Measurements from ENCODE around the gene C4orf50. TPM values are rescaled to one million over a fixed set of nuclear protein-coding genes. Genes with fewer than 3 reads are reported as not detected.

The C4orf50 gene
- total RNA-seq, 1 donor = not detected

DNA sequence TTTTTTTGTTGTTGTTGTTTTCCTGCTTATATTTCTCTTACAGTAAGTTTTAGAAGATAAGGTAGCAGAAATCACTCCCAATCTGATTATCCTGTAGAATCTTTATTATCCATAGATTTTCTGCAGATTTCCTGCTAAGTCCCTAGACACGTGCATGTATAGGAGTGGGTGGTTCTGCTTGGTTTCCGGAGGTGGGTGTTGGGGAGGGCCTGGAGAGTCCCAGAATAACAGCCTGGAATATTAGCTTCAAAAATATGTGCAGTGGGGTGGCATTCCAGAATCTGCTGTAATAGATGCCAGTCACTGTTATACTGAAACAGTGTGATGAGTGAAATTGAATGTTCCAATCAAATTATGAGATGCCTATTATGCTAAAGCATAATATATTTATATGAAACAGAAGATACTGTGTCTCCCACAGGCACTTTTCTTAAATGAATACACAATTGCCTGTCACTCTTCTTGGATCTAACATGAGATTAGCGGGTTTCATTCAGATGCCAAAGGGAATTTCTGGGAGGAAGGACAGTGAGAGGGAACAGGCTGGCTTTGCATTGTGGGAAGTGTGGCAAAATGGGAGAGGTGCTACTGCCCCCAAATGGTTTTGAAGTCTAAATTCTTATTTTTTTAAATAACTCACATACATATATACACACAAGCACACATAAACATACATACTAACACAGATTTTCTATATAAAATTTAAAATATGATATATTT, 37.6 kb downstream of the C4orf50 start:
- H3K4me3 ChIP-seq (ENCODE audit: low read depth, low read length) = no peak overlapping the region
- DNase-seq (ENCODE audit: low read depth) = no peak
- TF ChIP-seq, protein P1, sequence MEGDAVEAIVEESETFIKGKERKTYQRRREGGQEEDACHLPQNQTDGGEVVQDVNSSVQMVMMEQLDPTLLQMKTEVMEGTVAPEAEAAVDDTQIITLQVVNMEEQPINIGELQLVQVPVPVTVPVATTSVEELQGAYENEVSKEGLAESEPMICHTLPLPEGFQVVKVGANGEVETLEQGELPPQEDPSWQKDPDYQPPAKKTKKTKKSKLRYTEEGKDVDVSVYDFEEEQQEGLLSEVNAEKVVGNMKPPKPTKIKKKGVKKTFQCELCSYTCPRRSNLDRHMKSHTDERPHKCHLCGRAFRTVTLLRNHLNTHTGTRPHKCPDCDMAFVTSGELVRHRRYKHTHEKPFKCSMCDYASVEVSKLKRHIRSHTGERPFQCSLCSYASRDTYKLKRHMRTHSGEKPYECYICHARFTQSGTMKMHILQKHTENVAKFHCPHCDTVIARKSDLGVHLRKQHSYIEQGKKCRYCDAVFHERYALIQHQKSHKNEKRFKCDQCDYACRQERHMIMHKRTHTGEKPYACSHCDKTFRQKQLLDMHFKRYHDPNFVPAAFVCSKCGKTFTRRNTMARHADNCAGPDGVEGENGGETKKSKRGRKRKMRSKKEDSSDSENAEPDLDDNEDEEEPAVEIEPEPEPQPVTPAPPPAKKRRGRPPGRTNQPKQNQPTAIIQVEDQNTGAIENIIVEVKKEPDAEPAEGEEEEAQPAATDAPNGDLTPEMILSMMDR (IDR thresholded peaks at IDR 0.05; ENCODE audit: insufficient read depth, low read depth, low read length) = no peak

DNA sequence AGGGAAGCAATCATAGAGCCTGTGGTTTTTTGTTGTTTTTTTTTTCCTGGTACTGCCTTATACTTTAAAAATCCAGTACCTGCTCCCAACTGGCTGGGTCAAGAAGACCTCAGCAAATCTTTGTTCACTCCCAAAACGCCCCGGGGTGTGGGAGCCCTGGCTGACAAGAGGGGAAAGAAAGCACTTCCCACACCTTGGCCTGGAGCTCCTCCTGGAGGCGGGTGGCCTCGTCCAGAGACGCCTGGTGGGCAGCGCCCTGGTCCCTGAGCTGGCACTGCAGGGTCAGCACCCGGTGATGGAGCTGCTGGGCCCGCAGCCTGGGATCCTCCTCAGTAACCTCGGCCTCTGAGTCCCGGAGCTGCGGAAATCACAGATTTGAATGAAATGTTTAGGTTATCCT, 38.2 kb downstream of the C4orf50 start:
- no peak for DNase-seq (ENCODE audit: low read depth)
- H3K4me3 ChIP-seq (ENCODE audit: low read depth, low read length) = no peak overlapping the region
- TF ChIP-seq, protein P1 (IDR thresholded peaks at IDR 0.05; ENCODE audit: insufficient read depth, low read depth, low read length) = peak; percentile 33

DNA sequence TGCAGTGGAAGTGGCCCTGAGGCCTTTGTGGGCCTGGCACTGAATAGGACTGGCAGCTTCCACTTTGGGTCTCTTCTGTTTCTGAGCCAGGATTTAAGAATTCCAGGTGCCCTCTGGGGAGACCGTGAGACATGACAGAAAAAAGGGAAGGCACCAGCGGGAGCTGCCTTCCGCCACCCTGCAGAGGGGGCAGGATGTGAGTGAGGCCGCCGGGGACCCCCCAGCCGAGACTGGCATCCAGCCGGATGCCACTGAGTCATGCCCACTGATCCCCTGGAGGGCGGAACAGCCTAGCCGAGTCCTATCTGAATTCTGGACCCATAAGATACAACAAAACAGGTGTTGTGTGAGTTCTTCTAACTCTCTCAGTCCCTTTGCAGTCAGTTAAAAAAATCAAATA, 41.3 kb downstream of the C4orf50 start:
- DNase-seq (ENCODE audit: low read depth) = no peak
- TF ChIP-seq, protein P1 (IDR thresholded peaks at IDR 0.05; ENCODE audit: insufficient read depth, low read depth, low read length) = no peak
- no peak overlapping the region for H3K4me3 ChIP-seq (ENCODE audit: low read depth, low read length)

DNA sequence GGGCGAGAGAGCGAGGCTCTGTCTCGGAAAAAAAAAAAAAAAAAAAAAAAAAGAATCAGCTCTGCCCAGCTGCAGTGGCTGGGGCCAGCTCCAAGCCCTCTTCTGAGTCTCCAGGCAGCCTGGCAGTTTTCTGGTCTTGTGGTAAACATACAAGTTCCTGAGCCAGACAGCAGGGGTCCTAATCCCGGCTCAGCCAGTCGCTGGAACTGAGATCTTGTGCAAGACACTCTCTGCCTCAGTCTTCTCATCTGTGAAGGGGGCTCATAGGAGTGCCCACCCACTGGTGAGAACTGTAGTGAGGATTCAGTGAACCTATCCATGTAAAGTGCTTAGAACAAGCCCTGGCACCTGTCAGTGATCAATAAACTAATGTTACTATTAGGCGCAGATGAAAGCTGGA, 41.8 kb downstream of the C4orf50 start:
- TF ChIP-seq, protein P1 (IDR thresholded peaks at IDR 0.05; ENCODE audit: insufficient read depth, low read depth, low read length) = no peak
- DNase-seq (ENCODE audit: low read depth) = no peak
- H3K4me3 ChIP-seq (ENCODE audit: low read depth, low read length) = no peak overlapping the region

DNA sequence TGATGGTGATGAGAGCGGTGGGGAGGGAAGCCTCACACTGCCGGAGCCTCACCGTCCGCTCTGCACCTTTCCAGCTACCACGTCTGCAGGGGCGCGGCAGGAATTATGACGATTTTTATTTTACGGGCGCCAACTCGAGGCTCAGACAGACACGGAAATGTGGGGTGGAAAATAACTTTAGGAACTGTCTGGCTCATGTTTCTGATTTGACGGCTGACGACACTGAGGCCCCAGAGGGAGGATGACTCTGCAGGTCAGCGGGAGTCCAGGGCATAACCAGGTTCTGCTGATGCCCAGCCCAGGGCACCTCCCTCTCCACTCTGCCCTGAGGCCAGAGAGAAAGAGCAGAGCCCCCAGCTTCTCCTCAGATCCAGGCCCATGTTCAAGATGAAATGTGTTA, 43.9 kb downstream of the C4orf50 start:
- H3K4me3 ChIP-seq (ENCODE audit: low read depth, low read length) = no peak overlapping the region
- TF ChIP-seq, protein P1 (IDR thresholded peaks at IDR 0.05; ENCODE audit: insufficient read depth, low read depth, low read length) = no peak
- DNase-seq (ENCODE audit: low read depth) = no peak

DNA sequence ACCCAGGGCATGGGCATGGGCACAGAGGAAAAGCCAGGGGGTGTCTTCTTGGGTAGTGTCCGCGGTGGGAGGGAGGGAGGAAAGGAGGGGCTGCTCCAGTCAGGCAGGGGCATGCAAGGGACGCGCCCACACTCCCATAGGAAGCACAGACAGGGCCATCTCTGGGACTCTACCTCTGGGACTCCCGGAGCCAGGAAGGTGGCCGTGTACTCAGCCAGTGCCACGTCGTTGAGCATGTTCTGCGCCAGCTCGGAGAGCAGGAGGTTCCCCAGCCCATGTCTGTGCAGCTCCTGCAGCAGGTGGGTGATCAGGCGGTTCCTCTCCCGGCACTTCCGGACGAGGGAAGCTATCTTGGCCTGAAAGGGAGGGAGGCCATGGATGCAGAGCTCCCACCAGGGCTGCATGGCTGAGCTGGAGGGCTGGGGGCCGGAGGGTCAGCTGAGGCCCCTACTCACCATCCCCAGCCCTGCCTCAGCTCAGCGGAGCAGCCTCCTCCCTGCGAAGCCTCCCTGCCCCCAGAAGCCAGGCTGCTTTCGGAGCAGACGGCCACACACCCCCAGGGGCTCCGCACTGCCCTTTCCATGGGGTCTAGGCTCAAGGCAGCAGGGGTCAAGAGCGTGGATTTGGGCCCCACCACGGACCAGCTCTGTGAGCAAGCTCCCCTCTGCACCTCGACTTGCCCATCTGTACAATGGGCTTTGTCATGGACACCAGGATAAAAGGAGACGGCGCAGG, 44.6 kb downstream of the C4orf50 start:
- TF ChIP-seq, protein P1 (IDR thresholded peaks at IDR 0.05; ENCODE audit: insufficient read depth, low read depth, low read length) = no peak
- H3K4me3 ChIP-seq (ENCODE audit: low read depth, low read length) = no peak overlapping the region
- DNase-seq (ENCODE audit: low read depth) = no peak
